OCI-LY3 (cell line): ENCODE data around the gene C10orf90.

Source experiments
- CTCF ChIP-seq: fragments of 200-600, 300-600 bp; sonication (generic); IDR thresholded peaks from 2 replicates; pipeline ENCODE4 v1.5.1; 2014; ENCODE audit warnings: antibody characterized with exemption, low read length, low read depth
- EZH2phosphoT487 ChIP-seq: fragments of 200-600 bp; shearing (Covaris generic); IDR thresholded peaks from 2 replicates; pipeline ENCODE4 v1.6.1; 2018; ENCODE audit warnings: antibody characterized with exemption, mixed run types, low read depth

- TF ChIP-seq CTCF (no peak), EZH2phosphoT487 (no peak)
Observed at GRCh38 chr10:126375926-126376554, 294.5 kb downstream of the C10orf90 start.
